ENCODE results near the gene THPO.
A peak's percentile ranks its signal among the peaks of the same experiment; 100 is the strongest.

THPO gene

GRCh38 chr3:184382326-184383032 is 4.5 kb upstream of the THPO start:
- no peak overlapping the region for H3K27ac Mint-ChIP-seq
- TF ChIP-seq, protein P1, sequence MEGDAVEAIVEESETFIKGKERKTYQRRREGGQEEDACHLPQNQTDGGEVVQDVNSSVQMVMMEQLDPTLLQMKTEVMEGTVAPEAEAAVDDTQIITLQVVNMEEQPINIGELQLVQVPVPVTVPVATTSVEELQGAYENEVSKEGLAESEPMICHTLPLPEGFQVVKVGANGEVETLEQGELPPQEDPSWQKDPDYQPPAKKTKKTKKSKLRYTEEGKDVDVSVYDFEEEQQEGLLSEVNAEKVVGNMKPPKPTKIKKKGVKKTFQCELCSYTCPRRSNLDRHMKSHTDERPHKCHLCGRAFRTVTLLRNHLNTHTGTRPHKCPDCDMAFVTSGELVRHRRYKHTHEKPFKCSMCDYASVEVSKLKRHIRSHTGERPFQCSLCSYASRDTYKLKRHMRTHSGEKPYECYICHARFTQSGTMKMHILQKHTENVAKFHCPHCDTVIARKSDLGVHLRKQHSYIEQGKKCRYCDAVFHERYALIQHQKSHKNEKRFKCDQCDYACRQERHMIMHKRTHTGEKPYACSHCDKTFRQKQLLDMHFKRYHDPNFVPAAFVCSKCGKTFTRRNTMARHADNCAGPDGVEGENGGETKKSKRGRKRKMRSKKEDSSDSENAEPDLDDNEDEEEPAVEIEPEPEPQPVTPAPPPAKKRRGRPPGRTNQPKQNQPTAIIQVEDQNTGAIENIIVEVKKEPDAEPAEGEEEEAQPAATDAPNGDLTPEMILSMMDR (IDR thresholded peaks at IDR 0.05; ENCODE audit: unreplicated experiment in 3 of 3), result no peak
- peak overlapping the region; percentile 45 to 87 (median 87) for H3K4me3 Mint-ChIP-seq
- peaks cover 24% of the 10 kb centered on the region for H3K4me1 Mint-ChIP-seq
- H3K36me3 Mint-ChIP-seq (ENCODE audit: low read depth), result no peaks in the 10 kb centered on the region
- no peaks in the 10 kb centered on the region for H3K9me3 Mint-ChIP-seq
- peaks cover 36% of the 10 kb centered on the region for H3K27me3 Mint-ChIP-seq (ENCODE audit: low read depth)

DNA sequence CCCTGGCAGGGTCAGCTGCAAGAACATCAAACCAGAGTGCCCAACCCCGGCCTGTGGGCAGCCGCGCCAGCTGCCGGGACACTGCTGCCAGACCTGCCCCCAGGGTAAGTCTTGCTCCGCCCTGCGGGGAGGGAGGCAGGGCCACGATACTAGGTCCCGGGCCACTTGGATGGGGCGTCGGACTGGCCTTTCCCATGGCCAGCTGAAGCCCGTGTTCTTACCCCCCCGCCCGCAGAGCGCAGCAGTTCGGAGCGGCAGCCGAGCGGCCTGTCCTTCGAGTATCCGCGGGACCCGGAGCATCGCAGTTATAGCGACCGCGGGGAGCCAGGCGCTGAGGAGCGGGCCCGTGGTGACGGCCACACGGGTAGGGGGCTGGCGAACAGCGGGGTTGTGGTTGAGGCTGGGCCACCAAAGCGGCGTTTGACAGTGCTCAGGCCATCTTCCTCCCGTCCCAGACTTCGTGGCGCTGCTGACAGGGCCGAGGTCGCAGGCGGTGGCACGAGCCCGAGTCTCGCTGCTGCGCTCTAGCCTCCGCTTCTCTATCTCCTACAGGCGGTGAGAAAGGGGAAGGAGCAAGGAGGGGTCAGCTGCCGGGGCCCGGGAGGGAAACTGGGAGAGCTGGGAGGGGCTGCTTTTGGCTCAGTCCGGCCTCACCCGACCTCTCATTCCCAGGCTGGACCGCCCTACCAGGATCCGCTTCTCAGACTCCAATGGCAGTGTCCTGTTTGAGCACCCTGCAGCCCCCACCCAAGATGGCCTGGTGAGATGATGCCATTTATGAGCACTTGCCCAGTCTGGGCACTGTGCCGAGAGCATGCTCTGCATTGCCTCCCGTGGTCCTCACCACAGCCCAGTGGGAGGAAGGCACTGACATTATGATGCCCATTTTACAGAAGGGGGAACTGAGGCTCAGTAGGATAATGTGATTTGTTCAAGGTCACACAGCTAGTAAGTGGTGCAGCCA is 3.5 kb upstream of the THPO start:
- Mint-ChIP-seq H3K27ac (no peak overlapping the region), H3K27me3 (ENCODE audit: low read depth) (peaks cover 41% of the 10 kb centered on the region), H3K4me3 (peak overlapping the region; percentile 76 to 87 (median 87)), H3K4me1 (peaks cover 33% of the 10 kb centered on the region), H3K9me3 (no peaks in the 10 kb centered on the region), H3K36me3 (ENCODE audit: low read depth) (no peaks in the 10 kb centered on the region)
- TF ChIP-seq, protein P1 (IDR thresholded peaks at IDR 0.05; ENCODE audit: unreplicated experiment in 3 of 3), result no peak

GRCh38 chr3:184380627-184381260 is 2.7 kb upstream of the THPO start:
- H3K4me1 Mint-ChIP-seq, result peaks cover 38% of the 10 kb centered on the region
- no peaks in the 10 kb centered on the region for H3K36me3 Mint-ChIP-seq (ENCODE audit: low read depth)
- peak overlapping the region; percentile 76 to 87 (median 87) for H3K4me3 Mint-ChIP-seq
- peaks cover 46% of the 10 kb centered on the region for H3K27me3 Mint-ChIP-seq (ENCODE audit: low read depth)
- no peak overlapping the region for H3K27ac Mint-ChIP-seq
- TF ChIP-seq, protein P1 (IDR thresholded peaks at IDR 0.05; ENCODE audit: unreplicated experiment in 3 of 3), result no peak
- no peaks in the 10 kb centered on the region for H3K9me3 Mint-ChIP-seq

- Mint-ChIP-seq H3K27ac (no peak overlapping the region), H3K4me3 (no peak overlapping the region), H3K9me3 (no peaks in the 10 kb centered on the region), H3K27me3 (ENCODE audit: low read depth) (peaks cover 52% of the 10 kb centered on the region), H3K36me3 (ENCODE audit: low read depth) (no peaks in the 10 kb centered on the region), H3K4me1 (peaks cover 43% of the 10 kb centered on the region)
- TF ChIP-seq, protein P1 (IDR thresholded peaks at IDR 0.05; ENCODE audit: unreplicated experiment in 3 of 3), result no peak
These were observed 2.2 kb upstream of the THPO start for GRCh38 chr3:184380185-184380626.

DNA sequence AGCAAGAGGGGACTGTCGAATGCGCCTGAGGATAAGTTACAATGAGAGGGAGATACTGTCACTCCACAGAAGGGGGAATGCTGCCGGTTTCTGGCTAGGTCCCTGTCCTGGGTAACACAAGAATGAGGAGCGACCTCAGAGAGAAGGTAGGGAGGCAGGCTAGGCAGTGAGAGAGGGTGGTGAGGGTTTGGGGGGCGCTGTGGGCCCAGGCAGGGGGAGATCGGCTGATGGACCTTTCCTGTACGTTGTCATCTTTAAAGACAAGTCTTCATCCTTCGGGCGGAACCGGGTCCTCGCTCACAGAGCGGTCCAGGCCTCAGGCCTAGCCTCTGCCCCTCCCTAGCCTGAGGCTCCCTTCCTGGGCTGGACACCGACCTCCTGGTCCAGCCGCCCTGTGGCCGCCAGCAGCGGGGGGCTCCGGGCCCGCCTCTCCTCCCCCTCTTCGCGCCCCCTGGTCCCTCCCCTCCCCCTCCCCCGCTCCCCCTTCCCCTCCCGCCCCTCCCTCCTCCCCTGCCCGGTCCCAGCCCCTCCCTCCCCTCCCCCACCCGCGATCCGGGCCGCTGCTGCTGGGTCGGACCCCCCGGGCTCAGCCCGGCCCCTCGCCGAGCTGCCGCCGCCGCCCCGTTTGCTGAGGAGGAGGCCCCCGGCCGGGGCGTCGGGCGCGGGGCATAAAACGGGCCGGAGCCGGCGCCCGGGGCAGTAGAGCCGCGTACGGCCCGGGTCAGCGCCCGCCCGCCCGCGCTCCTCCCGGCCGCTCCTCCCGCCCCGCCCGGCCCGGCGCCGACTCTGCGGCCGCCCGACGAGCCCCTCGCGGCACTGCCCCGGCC is 1.6 kb upstream of the THPO start, which contains the start of gene CHRD:
CHRD (plus strand) TSS at position 697 of the 827 bp plus-strand sequence. CDS start 265 bp downstream, outside the sequence.
- Mint-ChIP-seq H3K27ac (peak within 1 kb of the TSS; percentile 79 to 88 (median 79)), H3K27me3 (ENCODE audit: low read depth) (peaks cover 54% of the 10 kb centered on the region), H3K36me3 (ENCODE audit: low read depth) (no peaks in the 10 kb centered on the region), H3K4me1 (peaks cover 46% of the 10 kb centered on the region), H3K4me3 (peak within 1 kb of the TSS; percentile 80 to 91 (median 89)), H3K9me3 (no peaks in the 10 kb centered on the region)
- TF ChIP-seq, protein P1 (IDR thresholded peaks at IDR 0.05; ENCODE audit: unreplicated experiment in 3 of 3), result no peak

Measured in nephron (organoid).